Ovary (tissue), 9 donors: ENCODE results near the gene KRT7. TPM values are rescaled to one million over a fixed set of nuclear protein-coding genes. Genes with fewer than 3 reads are reported as not detected.

ENCODE experiments used
- DNase-seq, 5 donors: peaks; one replicate each; pipeline ENCODE4 v3.0.0-alpha.2; 2019 to 2020
- H3K27ac ChIP-seq, 2 donors: fragments of 200-600 bp; one replicate each; pipeline versions ENCODE4 v1.5.1 to v1.8.0; 2019 to 2022
- H3K27me3 ChIP-seq: fragments of 200-600 bp; one replicate; pipeline ENCODE4 v1.8.0; 2022
- H3K36me3 ChIP-seq: fragments of 200-600 bp; sonication (generic); one replicate; pipeline ENCODE4 v1.5.1; 2019
- H3K4me1 ChIP-seq: one replicate; pipeline ENCODE4 v1.8.1; 2013; ENCODE audit warnings: mild to moderate bottlenecking, moderate library complexity; ENCODE audit not compliant: insufficient read depth
- H3K4me3 ChIP-seq: fragments of 200-600 bp; sonication (generic); one replicate; pipeline ENCODE4 v1.5.1; 2017
- H3K9me3 ChIP-seq, 2 donors: fragments of 200-600 bp in 1 of 2; sonication (generic) in 1 of 2; one replicate each; pipeline versions ENCODE4 v1.5.1 to v1.8.1; 2013 to 2019; ENCODE audit warnings: mild to moderate bottlenecking in 1 of 2, moderate library complexity in 1 of 2
- CTCF ChIP-seq, 3 donors: fragments of 450-650 bp in 2 of 3; fragments of 200-600 bp in 1 of 3; IDR thresholded peaks; one replicate each; pipeline versions ENCODE4 v1.5.1 to v1.8.0; 2016 to 2022; ENCODE audit warnings: antibody characterized with exemption in 3 of 3, mild to moderate bottlenecking in 1 of 3
- EP300 ChIP-seq: sonication (generic); formaldehyde crosslinking; IDR thresholded peaks from one replicate; pipeline ENCODE4 v1.6.1; 2017; ENCODE audit warnings: antibody characterized with exemption
- POLR2A ChIP-seq: fragments of 450-650 bp; IDR thresholded peaks from one replicate; pipeline ENCODE4 v1.6.1; 2017; ENCODE audit warnings: antibody characterized with exemption, mild to moderate bottlenecking, moderate library complexity
- WGBS, 3 donors: extraction: QIAGEN DNeasy Blood & Tissue Kit in 1 of 3; methylation state at CpG; one replicate each; pipeline versions ENCODE4 v1.1.5 to v1.1.7; 2013 to 2017; 5-methylcytosine and 5-hydroxymethylcytosine counted together
- intact Hi-C, 4 donors: fragments of 100-400 bp; cut with DNase I; formaldehyde crosslinking; loops; one replicate each; pipeline versions ENCODE4 v1.11.0 to v1.15.1; 2022 to 2023
- polyA plus RNA-seq, 2 donors: library from polyadenylated mRNA; stranded (reverse); fragments of 200-250 nt in 1 of 2; fragments of 350-450 nt in 1 of 2; fragmentation: Illumina TruSeq in 1 of 2; extraction: RNeasy Lipid Tissue Mini Kit (QIAGEN cat#74804) in 1 of 2; gene quantifications; one replicate each; pipeline ENCODE4 v1.2.3, GENCODE V29; 2013 to 2014
- total RNA-seq, 7 donors: library from RNA; depleted of rRNA in 2 of 7; stranded (reverse); fragments of >200 nt in 2 of 7; fragmentation: NEBNext Ultra II Directional in 3 of 7; extraction: Animal tissue kit (Norgen Biotek cat#: 25700) in 3 of 7; gene quantifications; one replicate each; pipeline versions ENCODE4 v1.1.0 to v1.2.4, GENCODE V29; 2016 to 2023
- donor health status: DM: no; HTN: no; CAD: no; lungs with moderate emphysema.
- donor health status: DM: no; HTN: no; CAD: no.
- donor health status: Bipolar disorder and iron deficiency.
- donor health status: DM: yes; HTN: yes; CAD: no.
- donor health status: DM: no; HTN: no; CAD: no.
- donor health status: DM: yes; HTN: yes; CAD: no.

Gene KRT7
- total and polyA plus RNA-seq, 9 donors: 0.37 to 379 (median 22.7) TPM; not detected in 1

- TF ChIP-seq EP300 (no peak), CTCF (IDR thresholded peaks at IDR 0.05) (no peak), POLR2A (no peak)
- Histone ChIP-seq H3K4me1 (peaks cover 21% of the 10 kb centered on the region), H3K4me3 (no peak overlapping the region), H3K36me3 (no peaks in the 10 kb centered on the region), H3K27ac (no peak overlapping the region), H3K27me3 (no peaks in the 10 kb centered on the region), H3K9me3 (no peaks in the 10 kb centered on the region)
- DNase-seq: no peak
- WGBS, 3 donors: 21 to 43% (median 23%) methylated on average over 3 of the region's 3 CpGs
- intact Hi-C loops: no loop called here
These were observed 43.5 kb upstream of the KRT7 start for GRCh38 chr12:52189376-52190174.

GRCh38 chr12:52190860-52191729 is 41.9 kb upstream of the KRT7 start:
- H3K36me3 ChIP-seq: no peaks in the 10 kb centered on the region
- no peaks in the 10 kb centered on the region for H3K9me3 ChIP-seq
- no peak overlapping the region for H3K4me3 ChIP-seq
- peaks cover 24% of the 10 kb centered on the region for H3K4me1 ChIP-seq
- 76 to 88% (median 85%) methylated on average over 16 of the region's 16 CpGs for WGBS, 3 donors
- no peaks in the 10 kb centered on the region for H3K27me3 ChIP-seq
- peak overlapping the region; percentile 47 to 54 for H3K27ac ChIP-seq
- TF ChIP-seq POLR2A (no peak), EP300 (no peak), CTCF (IDR thresholded peaks at IDR 0.05) (no peak)
- intact Hi-C loops: no loop called here
- DNase-seq: no peak

- intact Hi-C loops: no loop called here
- 35 to 59% (median 52%) methylated on average over 15 to 20 of the region's 20 CpGs for WGBS, 3 donors
- TF ChIP-seq POLR2A (no peak), EP300 (no peak), CTCF (IDR thresholded peaks at IDR 0.05) (no peak)
These were observed 40.9 kb upstream of the KRT7 start, which contains the start of gene KRT80 for GRCh38 chr12:52191841-52192791. KRT80 (minus strand) TSS chr12:52192014; CDS start chr12:52191902, 112 bp downstream.

GRCh38 chr12:52193532-52193931 is 39.5 kb upstream of the KRT7 start:
- no peak for TF ChIP-seq POLR2A
- no peak for TF ChIP-seq EP300
- TF ChIP-seq CTCF (IDR thresholded peaks at IDR 0.05): no peak
- H3K9me3 ChIP-seq: no peaks in the 10 kb centered on the region
- no peaks in the 10 kb centered on the region for H3K27me3 ChIP-seq
- peaks cover 24% of the 10 kb centered on the region for H3K4me1 ChIP-seq
- WGBS, 3 donors: 77 to 81% (median 80%) methylated on average over 6 of the region's 6 CpGs
- no peaks in the 10 kb centered on the region for H3K36me3 ChIP-seq
- intact Hi-C loops: no loop called here
- H3K27ac ChIP-seq: no peak overlapping the region
- no peak for DNase-seq
- H3K4me3 ChIP-seq: no peak overlapping the region

More at GRCh38 chr12:52191841-52192791, 40.9 kb upstream of the KRT7 start, which contains the start of gene KRT80:
- peak; percentile 88 to 94 (median 92) for DNase-seq
- Histone ChIP-seq H3K4me1 (peaks cover 24% of the 10 kb centered on the region), H3K27me3 (no peaks in the 10 kb centered on the region), H3K27ac (peak within 1 kb of the TSS; percentile 47 to 54), H3K36me3 (no peaks in the 10 kb centered on the region), H3K9me3 (no peaks in the 10 kb centered on the region), H3K4me3 (no peak within 1 kb of the TSS)
